DND-41 (cell line): Measurements from ENCODE around the gene LRP11.

Experiments
- EZH2 ChIP-seq: IDR thresholded peaks from 3 replicates; pipeline ENCODE4 v1.6.1; 2012; ENCODE audit warnings: borderline replicate concordance, low read depth, mild to moderate bottlenecking, moderate library complexity, low read length, inconsistent platforms; ENCODE audit not compliant: severe bottlenecking
- TF ChIP-seq, protein P1 (sequence below): IDR thresholded peaks from 2 replicates; pipeline ENCODE4 v1.5.1; 2012; ENCODE audit warnings: borderline replicate concordance, low read length, moderate library complexity, mild to moderate bottlenecking; ENCODE audit not compliant: poor library complexity, severe bottlenecking; ENCODE audit errors: extremely low read depth

DNA sequence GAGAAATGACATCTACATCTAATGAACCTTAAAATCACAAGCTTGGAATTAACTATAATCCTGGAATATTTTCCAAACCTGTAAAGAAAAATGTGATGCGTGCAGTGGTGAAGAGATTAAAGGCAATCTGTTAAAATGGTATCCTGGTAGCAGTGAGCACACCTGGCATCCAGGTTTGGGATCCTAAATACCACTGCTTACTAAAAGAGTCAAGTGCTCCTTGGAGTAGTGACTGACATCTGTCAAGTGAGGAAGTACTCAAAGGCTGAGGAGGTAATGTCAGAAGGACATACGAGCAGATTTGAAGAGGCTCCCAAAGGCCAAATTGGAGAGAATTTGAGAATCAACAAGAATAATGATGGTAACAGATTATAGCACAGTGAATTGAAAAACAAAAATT, 81.8 kb downstream of the LRP11 start:
- TF ChIP-seq, protein P1, sequence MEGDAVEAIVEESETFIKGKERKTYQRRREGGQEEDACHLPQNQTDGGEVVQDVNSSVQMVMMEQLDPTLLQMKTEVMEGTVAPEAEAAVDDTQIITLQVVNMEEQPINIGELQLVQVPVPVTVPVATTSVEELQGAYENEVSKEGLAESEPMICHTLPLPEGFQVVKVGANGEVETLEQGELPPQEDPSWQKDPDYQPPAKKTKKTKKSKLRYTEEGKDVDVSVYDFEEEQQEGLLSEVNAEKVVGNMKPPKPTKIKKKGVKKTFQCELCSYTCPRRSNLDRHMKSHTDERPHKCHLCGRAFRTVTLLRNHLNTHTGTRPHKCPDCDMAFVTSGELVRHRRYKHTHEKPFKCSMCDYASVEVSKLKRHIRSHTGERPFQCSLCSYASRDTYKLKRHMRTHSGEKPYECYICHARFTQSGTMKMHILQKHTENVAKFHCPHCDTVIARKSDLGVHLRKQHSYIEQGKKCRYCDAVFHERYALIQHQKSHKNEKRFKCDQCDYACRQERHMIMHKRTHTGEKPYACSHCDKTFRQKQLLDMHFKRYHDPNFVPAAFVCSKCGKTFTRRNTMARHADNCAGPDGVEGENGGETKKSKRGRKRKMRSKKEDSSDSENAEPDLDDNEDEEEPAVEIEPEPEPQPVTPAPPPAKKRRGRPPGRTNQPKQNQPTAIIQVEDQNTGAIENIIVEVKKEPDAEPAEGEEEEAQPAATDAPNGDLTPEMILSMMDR = no peak
- TF ChIP-seq EZH2 = no peak
